ENCODE data around the gene TRAPPC2B.
"Not testable (repeated sequence)": the region's sequence is repeated elsewhere in the genome, so short reads cannot be mapped to it uniquely, and the experiment has no call there.

TRAPPC2B gene

DNA sequence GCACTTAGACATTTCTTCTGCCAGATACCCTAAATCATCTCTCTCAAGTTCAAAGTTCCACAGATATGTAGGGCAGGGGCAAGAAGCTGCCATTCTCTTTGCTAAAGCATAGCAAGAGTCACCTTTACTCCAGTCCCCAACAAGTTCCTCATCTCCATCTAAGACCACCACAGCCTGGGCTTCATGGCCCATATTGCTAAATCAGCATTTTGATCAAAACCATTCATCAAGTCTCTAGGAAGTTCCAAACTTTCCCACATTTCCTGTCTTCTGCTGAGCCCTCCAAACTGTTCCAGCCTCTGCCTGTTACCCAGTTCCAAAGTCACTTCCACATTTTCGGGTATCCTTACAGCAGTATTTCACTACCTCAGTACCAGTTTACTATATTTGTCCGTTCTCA, 11.3 kb downstream of the TRAPPC2B start:
- not testable (repeated sequence) for DNase-seq (ENCODE audit: low read depth in 2 of 2)

- DNase-seq (ENCODE audit: low read depth in 2 of 2) = no peak
Measured at GRCh38 chr19:57376151-57376550, 12.8 kb downstream of the TRAPPC2B start.

- no peak for DNase-seq (ENCODE audit: low read depth in 2 of 2)
Measured at GRCh38 chr19:57377498-57378146, 14.3 kb downstream of the TRAPPC2B start.

DNA sequence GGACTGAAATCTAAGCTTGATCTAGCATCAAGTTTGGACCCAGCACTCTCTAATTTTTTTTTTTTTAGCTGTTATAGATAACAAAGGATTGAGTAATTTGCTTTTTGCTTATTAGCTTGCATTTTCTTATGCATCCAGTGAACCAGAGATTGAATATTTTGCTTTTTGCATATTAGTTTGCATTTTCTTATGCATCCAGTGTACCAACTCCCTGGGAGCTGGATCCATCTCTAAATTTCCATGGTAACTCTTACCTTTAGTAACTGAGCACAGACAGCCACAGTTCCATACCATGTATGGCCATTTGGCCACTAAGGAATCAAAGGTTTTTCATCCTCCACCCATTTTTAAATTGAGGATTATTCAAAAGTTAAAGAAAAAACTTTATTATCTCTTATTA, 17.6 kb downstream of the TRAPPC2B start:
- no peak for DNase-seq (ENCODE audit: low read depth in 2 of 2)

GRCh38 chr19:57382806-57383488, 19.6 kb downstream of the TRAPPC2B start:
- DNase-seq (ENCODE audit: low read depth in 2 of 2) = no peak

GRCh38 chr19:57389194-57389729, 25.9 kb downstream of the TRAPPC2B start:
- no peak for DNase-seq (ENCODE audit: low read depth in 2 of 2)

DNA sequence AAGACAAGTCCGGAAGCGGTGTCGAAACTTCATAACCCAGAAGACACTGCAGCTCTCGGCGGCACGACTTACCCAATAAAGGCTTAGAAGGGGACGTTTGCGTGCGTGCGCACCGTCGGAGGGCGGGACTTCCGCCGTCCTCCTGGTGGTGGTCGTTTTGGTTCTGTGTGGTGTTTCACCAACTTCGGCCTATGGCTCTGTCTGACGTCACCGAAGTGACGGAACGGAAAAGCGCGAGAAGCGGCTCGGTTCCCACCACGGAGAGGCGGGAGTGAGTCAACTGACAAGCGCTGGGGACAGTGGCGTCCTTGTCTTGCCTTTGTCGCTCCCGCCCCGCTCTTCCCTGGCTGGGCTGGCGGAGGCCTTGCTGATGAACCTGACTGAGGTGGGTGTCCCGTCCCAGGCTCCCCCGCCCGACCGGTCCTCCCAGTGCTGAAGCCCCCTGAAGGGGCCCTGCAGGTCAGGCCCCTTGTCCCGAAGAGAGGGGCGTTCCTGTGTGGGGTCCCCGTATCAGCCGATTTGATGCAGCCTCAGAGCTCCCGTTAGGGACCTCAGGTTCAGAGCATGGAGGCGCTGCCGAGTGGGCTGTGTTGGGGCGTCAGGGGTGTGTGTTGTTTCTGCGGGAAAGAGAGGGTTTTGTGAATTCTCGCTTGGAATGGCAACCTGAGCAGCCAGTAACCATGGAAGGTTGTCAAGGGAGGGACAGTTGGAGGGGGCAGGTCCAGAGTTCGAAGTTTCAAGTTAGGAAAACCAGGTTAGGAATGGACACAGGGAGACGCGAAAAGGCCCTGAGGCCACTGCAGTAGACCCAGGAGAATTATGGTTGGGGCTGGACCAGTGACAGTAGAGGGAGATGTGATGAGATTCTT, 26.6 kb downstream of the TRAPPC2B start, which contains the start of gene ZNF548:
ZNF548 (plus strand) TSS at position 125 of the 869 bp plus-strand sequence; CDS start at position 371, 246 bp downstream.
- peak; percentile 87 to 91 for DNase-seq (ENCODE audit: low read depth in 2 of 2)

DNA sequence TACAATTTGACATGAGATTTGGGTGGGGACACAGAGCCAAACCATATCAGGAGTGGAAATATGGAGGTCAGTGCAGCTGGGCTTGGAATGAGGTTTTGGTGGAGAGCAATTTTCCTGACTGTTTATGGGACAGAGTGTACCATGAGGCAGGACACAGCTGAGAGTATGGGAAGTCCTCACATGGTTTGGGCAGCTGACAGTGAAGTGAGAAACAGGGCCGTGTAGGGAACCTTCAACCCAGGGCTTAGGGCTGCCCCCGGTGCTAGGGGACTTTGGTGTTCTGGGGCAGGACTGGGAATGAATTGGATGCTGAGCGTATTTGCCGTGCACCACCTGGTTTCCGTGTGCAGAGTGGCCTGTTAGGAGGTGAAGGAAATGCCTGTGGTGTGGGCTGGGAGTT, 32.4 kb downstream of the TRAPPC2B start:
- no peak for DNase-seq (ENCODE audit: low read depth in 2 of 2)

DNA sequence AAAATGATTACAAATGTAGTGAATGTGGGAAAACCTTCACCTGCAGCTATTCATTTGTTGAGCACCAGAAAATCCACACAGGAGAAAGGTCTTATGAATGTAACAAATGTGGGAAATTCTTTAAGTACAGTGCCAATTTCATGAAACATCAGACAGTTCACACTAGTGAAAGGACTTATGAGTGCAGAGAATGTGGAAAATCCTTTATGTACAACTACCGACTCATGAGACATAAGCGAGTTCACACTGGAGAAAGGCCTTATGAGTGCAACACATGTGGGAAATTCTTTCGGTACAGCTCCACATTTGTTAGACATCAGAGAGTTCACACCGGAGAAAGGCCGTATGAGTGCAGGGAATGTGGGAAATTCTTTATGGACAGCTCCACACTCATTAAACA, 35.5 kb downstream of the TRAPPC2B start:
- no peak for DNase-seq (ENCODE audit: low read depth in 2 of 2)

GRCh38 chr19:57403737-57404563, 40.6 kb downstream of the TRAPPC2B start:
- DNase-seq (ENCODE audit: low read depth in 2 of 2) = no peak

DNA sequence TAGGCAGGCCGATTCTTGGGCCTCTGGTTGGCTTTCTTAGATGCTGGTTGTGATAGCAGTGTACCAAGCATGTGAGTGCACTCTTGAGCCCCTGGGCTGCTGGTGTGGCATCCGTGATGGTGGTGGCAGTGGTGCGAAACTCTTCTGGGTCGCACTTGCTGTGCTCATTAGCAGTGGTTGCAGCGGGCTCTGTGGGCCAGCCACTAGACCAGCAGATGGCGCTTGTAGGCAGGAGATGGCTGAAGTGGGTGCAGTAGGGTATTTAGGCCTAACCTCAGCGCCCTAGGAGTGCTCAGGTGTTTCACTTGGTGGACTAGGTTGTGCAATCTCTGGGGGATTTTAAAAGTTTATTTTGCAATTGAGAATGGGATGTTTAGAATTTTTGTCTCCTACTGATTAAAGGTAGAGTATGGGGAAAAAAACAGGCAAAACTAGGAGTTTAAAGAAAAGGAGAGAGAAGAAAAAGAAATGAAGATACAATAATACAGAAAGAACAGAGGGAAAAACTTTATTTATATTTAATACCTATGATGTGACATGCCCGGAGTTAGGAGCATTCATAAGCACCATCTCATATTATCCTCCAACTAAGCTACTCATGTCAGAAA, 43.3 kb downstream of the TRAPPC2B start:
- DNase-seq (ENCODE audit: low read depth in 2 of 2) = peak; percentile 39 to 43

DNA sequence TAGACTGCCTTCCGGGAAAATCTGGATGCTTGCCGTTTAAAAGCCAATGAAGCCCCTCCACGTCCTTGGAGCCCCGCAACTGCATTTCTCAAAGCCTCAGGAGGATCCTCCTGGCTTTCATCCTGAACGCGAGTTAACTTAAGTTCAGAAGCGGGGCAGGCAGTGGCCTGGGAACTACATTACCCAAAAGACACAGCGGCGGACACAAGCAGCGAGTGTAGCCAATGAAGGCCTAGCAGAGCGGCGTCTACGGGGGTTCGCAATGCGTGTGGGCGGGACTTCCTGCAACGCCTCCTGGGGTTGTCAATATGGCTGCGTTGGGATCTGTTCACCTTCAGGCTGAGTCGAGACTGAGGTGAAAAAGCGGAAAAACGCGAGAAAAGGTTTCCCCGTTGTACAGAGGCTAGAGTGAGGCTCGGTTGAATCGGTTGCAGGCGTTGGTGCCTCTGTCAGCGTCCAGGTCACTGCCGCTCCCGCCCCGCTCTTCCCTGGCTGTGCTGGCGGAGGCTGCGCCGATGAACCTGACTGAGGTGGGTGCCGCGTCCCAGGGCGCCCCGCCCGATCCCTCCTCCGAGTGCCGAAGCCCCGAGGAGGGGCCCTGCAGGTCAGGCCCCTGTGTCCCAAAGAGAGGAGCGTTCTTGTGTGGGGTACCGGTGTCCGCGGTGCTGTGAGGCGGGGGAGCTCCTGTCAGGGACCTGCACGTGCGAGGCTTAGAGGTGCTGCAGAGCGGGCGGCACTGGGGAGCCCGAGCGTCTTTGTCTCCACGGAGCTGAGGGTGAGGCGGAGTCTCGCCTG, 47.7 kb downstream of the TRAPPC2B start, which contains the start of gene ZNF17:
ZNF17 (plus strand) TSS at position 285 of the 795 bp plus-strand sequence. CDS start 2,455 bp downstream, outside the sequence.
- DNase-seq (ENCODE audit: low read depth in 2 of 2) = peak; percentile 81 to 86
